ENCODE results near the gene VPS26C. TPM values are rescaled to one million over a fixed set of nuclear protein-coding genes. Genes with fewer than 3 reads are reported as not detected.
A peak's percentile ranks its signal among the peaks of the same experiment; 100 is the strongest.
"Not testable (repeated sequence)": the region's sequence is repeated elsewhere in the genome, so short reads cannot be mapped to it uniquely, and the experiment has no call there.

Gene VPS26C
- total RNA-seq, 1 experiment from 2014 or later = 72.5 TPM

DNA sequence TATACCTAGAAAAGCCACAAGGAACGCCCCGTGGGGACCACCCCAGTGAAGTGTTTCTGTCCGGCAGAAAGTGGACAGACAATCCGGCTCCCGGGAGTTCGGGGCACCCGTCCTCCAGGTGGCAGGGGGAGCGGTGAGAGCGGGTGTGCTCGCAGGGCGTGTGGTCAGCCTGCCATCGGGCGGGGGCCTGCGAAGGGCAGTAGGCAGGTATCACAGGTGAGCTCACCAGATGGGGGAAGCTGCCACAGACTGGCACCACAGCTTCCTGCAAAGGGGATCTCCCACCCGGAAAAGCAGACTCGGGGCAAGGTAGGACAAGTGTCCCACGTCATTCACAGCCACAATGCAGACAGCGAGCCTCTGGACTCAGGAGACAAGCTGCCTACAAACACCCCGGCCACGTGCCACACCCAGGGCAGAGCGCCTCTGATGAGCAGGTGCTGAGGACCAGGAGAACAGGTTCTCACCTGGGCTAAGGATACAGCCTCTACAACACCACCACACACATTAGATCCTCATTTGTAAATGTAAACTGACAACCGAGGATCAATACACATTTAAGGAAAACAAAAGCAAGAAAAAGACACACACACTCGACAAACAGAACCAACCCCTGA is 36.4 kb downstream of the VPS26C start:
- no peak for DNase-seq (ENCODE audit: low read depth)

DNA sequence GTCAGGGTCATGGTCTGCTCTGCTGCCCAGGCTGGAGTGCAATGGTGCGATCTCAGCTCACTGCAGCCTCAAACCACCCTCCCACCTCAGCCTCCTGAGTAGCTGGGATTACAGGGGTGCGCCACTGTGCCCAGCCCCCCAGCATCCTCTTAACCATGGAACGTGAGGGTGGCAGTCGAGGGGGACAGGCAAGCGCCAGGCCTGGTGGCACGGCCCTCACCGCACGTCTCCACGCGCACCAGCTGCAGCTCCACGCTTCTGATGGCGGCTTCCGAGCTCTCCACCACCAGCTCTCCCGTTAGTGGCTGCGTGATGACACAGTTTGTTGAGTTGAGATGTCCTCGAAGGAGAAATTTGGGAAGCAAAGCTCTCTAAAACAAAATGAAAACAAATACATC is 39.1 kb downstream of the VPS26C start:
- DNase-seq (ENCODE audit: low read depth) = no peak

- DNase-seq (ENCODE audit: low read depth) = no peak
Measured at GRCh38 chr21:37227071-37228002, 39.8 kb downstream of the VPS26C start.

- no peak for DNase-seq (ENCODE audit: low read depth)
Measured at GRCh38 chr21:37226041-37226920, 40.9 kb downstream of the VPS26C start.

GRCh38 chr21:37224861-37225839 is 42.0 kb downstream of the VPS26C start:
- no peak for DNase-seq (ENCODE audit: low read depth)

DNA sequence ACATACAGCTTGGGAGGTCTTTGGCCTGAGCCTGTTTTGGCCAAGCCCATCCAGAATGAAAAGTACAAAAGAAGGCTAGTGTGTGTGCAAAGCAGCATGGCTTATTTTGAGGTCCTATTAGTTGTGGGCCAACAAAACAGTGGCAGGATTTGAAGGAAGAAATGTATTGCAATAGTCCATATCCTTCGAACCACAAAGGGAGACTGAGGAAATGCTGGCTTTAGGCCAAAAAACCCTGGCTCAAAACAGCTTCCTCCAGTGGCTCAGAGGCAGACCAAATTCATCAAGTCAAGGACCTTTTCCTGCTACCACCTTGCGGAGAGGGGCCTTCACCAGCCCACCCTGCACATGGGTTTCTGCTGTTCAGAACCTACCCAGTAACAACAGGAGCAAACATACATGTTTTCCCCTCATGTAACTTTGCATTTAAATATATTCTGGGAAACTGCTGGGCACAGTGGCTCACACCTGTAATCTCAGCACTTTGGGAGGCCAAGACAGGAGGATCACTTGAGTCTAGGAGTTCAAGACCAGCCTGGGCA is 43.3 kb downstream of the VPS26C start:
- DNase-seq (ENCODE audit: low read depth) = no peak

- DNase-seq (ENCODE audit: low read depth) = not testable (repeated sequence)
Measured at GRCh38 chr21:37222248-37222647, 44.9 kb downstream of the VPS26C start.

- peak; percentile 92 for DNase-seq (ENCODE audit: low read depth)
Measured at GRCh38 chr21:37220981-37221664, 46.0 kb downstream of the VPS26C start.

GRCh38 chr21:37220433-37220980 is 46.6 kb downstream of the VPS26C start:
- peak; percentile 55 for DNase-seq (ENCODE audit: low read depth)

DNA sequence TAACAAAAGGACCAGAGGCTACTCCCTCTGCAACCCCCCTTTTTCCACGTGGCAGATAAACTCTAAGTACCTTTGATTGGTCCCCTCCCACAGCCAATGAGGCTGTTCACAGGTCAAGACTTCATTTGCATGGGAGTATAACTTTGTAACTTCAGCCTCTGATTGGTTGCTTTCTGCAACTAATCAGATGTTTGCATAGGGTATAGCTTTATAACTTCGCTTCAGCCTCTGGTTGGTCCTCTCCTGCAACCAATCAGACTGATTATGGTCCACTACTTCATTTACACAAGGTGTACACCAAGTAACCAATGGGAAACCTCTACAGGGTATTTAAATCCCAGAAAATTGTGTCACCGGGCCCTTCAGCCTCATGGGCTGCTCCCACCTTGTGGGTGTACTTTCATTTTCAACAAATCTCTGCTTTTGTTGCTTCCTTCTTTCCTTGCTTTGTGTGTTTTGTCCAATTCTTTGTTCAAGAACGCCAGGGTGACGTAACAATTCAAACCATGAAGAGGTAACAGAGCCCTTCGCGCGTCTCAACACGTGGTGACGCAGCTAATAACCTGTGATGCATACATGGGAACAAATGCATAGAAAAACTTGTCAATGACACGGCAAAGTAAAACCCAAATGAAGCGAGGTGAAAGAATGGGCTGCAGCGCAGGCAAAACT is 47.2 kb downstream of the VPS26C start:
- peak; percentile 38 for DNase-seq (ENCODE audit: low read depth)

DNA sequence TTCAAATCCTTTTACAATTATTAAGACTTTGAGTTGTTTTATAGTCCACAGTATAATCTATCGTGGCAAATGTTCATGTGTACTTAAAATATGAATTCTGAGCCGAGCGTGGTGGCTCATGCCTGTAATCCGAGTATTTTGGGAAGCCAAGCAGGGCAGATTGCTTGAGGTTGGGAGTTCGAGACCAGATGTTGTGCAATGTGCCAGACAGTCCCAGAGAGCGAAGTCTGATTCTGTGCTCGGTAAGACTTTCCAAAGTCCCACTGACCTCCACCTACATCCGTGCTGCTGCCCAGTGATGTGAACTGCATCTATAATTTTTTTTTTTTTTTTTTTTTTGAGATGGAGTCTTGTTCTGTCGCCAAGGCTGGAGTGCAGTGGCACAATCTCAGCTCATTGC is 52.2 kb downstream of the VPS26C start:
- no peak for DNase-seq (ENCODE audit: low read depth)

- DNase-seq (ENCODE audit: low read depth) = no peak
Measured at GRCh38 chr21:37210799-37211198, 56.3 kb downstream of the VPS26C start.

- DNase-seq (ENCODE audit: low read depth) = no peak
Measured at GRCh38 chr21:37210130-37210529, 57.0 kb downstream of the VPS26C start.

GRCh38 chr21:37208741-37209225 is 58.4 kb downstream of the VPS26C start:
- no peak for DNase-seq (ENCODE audit: low read depth)

- no peak for DNase-seq (ENCODE audit: low read depth)
Measured at GRCh38 chr21:37208056-37208721, 58.9 kb downstream of the VPS26C start.

DNA sequence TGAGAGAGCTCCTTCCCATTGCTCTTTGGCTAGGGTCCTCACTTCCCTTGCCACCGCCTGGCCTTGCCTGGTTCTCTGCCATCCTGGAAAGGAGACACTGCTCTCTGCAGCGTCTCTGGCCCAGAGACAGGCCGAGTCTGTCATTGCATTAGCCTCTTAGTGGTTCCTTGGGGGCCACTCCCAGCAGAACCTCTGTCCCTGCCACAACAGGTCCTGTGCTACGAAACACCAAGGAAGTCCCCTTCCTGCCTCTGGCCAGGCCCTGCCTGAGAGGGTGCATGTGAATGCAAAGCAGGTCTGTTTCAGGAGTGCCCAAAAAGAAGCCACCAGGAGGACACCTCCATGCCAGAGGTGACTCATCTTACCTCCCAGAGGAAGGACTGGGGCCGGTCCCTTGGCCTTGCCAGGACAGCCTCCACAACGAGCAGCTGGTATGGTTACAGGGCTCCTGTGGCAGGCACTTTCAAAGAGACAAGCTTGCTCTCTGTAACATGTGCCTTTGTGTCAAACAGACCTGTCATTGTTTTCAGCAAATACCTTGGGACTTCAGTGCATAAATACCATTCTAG is 59.6 kb downstream of the VPS26C start:
- DNase-seq (ENCODE audit: low read depth) = peak; percentile 27

DNA sequence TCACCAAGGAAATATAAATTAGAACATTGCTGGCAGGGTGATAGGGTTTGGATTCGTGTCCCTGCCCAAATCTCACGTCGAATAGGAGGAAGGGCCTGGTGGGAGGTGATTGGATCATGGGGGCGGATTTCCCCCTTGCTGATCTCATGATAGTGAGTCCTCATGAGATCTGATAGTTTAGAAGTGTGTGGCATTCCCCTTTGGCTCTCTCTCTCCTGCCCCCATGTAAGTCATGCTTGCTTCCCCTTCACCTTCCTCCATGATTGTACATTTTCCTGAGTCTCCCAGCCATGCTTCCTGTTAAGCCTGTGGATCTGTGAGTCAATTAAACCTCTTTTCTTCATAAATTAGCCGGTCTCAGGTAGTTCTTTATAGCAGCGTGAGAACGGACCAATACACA is 60.6 kb downstream of the VPS26C start:
- no peak for DNase-seq (ENCODE audit: low read depth)

DNA sequence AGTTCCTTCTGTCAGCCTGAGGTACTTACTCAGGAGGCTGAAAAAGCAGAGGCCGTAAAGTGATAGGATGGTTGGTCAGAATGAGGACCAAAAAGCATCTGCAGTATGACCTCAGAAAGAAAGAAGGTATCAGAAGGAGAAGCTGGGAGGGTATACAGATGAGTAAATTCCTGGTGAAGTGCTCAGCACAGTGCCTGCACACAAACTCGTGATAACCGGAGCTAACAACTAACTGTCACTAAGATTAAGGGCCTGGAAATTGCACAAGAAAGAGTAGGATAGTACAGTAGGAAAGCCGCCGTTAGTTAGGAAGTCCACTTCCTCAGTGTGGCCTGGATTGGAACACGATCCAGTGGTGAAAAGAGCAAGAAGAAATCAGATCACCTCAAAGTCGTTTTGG is 62.6 kb downstream of the VPS26C start:
- DNase-seq (ENCODE audit: low read depth) = no peak

Data from LHCN-M2 (cell line).